ACHN (cell line): ENCODE data around the gene BEST2.
"Not testable (repeated sequence)": the region's sequence is repeated elsewhere in the genome, so short reads cannot be mapped to it uniquely, and the experiment has no call there.

Experiments
- DNase-seq: peaks from one replicate; pipeline ENCODE4 v3.0.0-alpha.2; 2015
- in situ Hi-C: cut with HindIII; loops from 2 replicates; pipeline ENCODE4 v1.10.0; 2017; ENCODE audit warnings: low sequenced_read_pairs, low pct_ligation_motif_present, low pct_unique_long_range_greater_than_20kb

Gene BEST2

GRCh38 chr19:12793290-12794195, 42.0 kb downstream of the BEST2 start:
- in situ Hi-C loops, result no loop called here
- DNase-seq, result peak; percentile 91

GRCh38 chr19:12794196-12794941, 42.8 kb downstream of the BEST2 start:
- DNase-seq, result no peak
- in situ Hi-C loops, result no loop called here

GRCh38 chr19:12794971-12795381, 43.4 kb downstream of the BEST2 start:
- in situ Hi-C loops, result no loop called here
- no peak for DNase-seq

GRCh38 chr19:12796146-12797071, 44.8 kb downstream of the BEST2 start:
- in situ Hi-C loops, result no loop called here
- peak; percentile 75 for DNase-seq

GRCh38 chr19:12797141-12797587, 45.6 kb downstream of the BEST2 start:
- in situ Hi-C loops, result no loop called here
- DNase-seq, result no peak

- in situ Hi-C loops, DNase-seq: not testable (repeated sequence)
Measured at GRCh38 chr19:12797607-12798006, 46.0 kb downstream of the BEST2 start.

- DNase-seq, result no peak
- in situ Hi-C loops, result no loop called here
Measured at GRCh38 chr19:12799742-12800465, 48.3 kb downstream of the BEST2 start.

- in situ Hi-C loops, result no loop called here
- DNase-seq, result no peak
Measured at GRCh38 chr19:12800466-12800770, 48.8 kb downstream of the BEST2 start.

GRCh38 chr19:12800923-12801465, 49.4 kb downstream of the BEST2 start:
- in situ Hi-C loops, result no loop called here
- DNase-seq, result no peak

GRCh38 chr19:12801466-12802266, 50.1 kb downstream of the BEST2 start, which contains the start of the genes PRDX2 and THSD8:
Gene PRDX2 (minus strand): TSS chr19:12801800. CDS start chr19:12801261, 539 bp downstream.
Gene THSD8 (plus strand): TSS chr19:12802069. CDS start chr19:12802072, 3 bp downstream.
- in situ Hi-C loops, result no loop called here
- peak; percentile 51 for DNase-seq

GRCh38 chr19:12802267-12803106, 50.9 kb downstream of the BEST2 start:
- in situ Hi-C loops, result no loop called here
- no peak for DNase-seq

- no peak for DNase-seq
- in situ Hi-C loops, result no loop called here
Measured at GRCh38 chr19:12804051-12804450, 52.5 kb downstream of the BEST2 start.

GRCh38 chr19:12806242-12807081, 54.9 kb downstream of the BEST2 start, which contains the start of gene RNASEH2A:
Gene RNASEH2A (plus strand): TSS chr19:12806584. CDS start chr19:12806674, 90 bp downstream.
- DNase-seq, result peak; percentile 90
- in situ Hi-C loops, result no loop called here
